GM12892 (cell line): ENCODE results near the gene GPR68.

ENCODE experiments used
- POLR2A ChIP-seq: IDR thresholded peaks from 2 replicates; pipeline ENCODE4 v1.6.1; 2011; ENCODE audit warnings: low read depth, low read length, control low read depth
- POLR2AphosphoS5 ChIP-seq: IDR thresholded peaks from 2 replicates; pipeline ENCODE4 v1.6.1; 2011; ENCODE audit warnings: low read depth, low read length, control low read depth

DNA sequence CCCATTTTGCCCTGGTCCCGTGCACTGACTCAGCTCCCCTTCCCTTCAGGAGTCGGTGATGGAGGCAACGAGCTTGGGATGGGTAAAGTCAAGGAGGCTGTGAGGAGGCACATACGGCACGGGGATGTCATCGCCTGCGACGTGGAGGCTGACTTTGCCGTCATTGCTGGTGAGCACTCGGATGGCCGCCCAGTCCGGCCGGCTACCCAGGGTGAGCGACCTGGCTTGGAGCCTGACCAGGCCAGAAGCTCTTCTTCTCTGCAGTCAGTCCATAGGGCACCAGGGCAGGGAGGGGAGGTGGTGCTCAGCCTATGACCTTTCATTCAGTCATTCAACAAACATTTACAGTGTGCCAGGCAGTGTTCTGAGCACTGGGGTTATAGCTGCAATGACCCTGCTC, 39.8 kb downstream of the GPR68 start:
- TF ChIP-seq POLR2AphosphoS5 (no peak), POLR2A (no peak)
